ENCODE measurements around the gene GNRH2. TPM values are rescaled to one million over a fixed set of nuclear protein-coding genes. Genes with fewer than 3 reads are reported as not detected.
A peak's percentile ranks its signal among the peaks of the same experiment; 100 is the strongest.
"Not testable (repeated sequence)": the region's sequence is repeated elsewhere in the genome, so short reads cannot be mapped to it uniquely, and the experiment has no call there.

GNRH2 gene
- total RNA-seq, 1 donor from 2014 or later, result 2.7 TPM

GRCh38 chr20:3021327-3021726 lies 22.1 kb upstream of the GNRH2 start:
- TF ChIP-seq CTCF (IDR thresholded peaks at IDR 0.05; ENCODE audit: unreplicated experiment), result no peak
- Mint-ChIP-seq H3K4me1 (ENCODE audit: low read depth) (peaks cover 30% of the 10 kb centered on the region), H3K27ac (no peak overlapping the region), H3K36me3 (ENCODE audit: insufficient read depth) (peaks cover 42% of the 10 kb centered on the region), H3K9me3 (ENCODE audit: low read depth) (peaks cover 4% of the 10 kb centered on the region), H3K27me3 (no peaks in the 10 kb centered on the region), H3K4me3 (ENCODE audit: low read depth) (no peak overlapping the region)
- no peak for DNase-seq (ENCODE audit: low spot score, unreplicated experiment)

DNA sequence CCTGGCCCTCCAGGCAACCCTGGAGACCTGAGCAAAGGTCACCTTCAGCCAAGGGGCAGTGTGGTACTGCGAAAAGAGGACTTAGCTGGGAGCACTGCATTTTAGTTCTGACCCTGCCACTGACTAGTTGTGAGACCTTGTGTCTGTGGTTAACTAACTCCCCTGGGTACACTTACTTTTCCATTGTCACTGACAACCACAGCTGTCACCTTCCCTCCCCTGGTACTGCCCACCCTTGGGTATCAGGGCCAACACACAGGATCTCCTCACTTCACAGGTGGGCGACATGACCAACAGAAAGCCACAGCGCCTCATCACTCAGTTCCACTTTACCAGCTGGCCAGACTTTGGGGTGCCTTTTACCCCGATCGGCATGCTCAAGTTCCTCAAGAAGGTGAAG lies 21.6 kb upstream of the GNRH2 start:
- no peak overlapping the region for H3K4me3 Mint-ChIP-seq (ENCODE audit: low read depth)
- no peak for TF ChIP-seq CTCF (IDR thresholded peaks at IDR 0.05; ENCODE audit: unreplicated experiment)
- H3K4me1 Mint-ChIP-seq (ENCODE audit: low read depth), result peaks cover 30% of the 10 kb centered on the region
- peak overlapping the region; percentile 15 for H3K27ac Mint-ChIP-seq
- no peak for DNase-seq (ENCODE audit: low spot score, unreplicated experiment)
- peaks cover 4% of the 10 kb centered on the region for H3K9me3 Mint-ChIP-seq (ENCODE audit: low read depth)
- H3K27me3 Mint-ChIP-seq, result no peaks in the 10 kb centered on the region
- H3K36me3 Mint-ChIP-seq (ENCODE audit: insufficient read depth), result peaks cover 42% of the 10 kb centered on the region

DNA sequence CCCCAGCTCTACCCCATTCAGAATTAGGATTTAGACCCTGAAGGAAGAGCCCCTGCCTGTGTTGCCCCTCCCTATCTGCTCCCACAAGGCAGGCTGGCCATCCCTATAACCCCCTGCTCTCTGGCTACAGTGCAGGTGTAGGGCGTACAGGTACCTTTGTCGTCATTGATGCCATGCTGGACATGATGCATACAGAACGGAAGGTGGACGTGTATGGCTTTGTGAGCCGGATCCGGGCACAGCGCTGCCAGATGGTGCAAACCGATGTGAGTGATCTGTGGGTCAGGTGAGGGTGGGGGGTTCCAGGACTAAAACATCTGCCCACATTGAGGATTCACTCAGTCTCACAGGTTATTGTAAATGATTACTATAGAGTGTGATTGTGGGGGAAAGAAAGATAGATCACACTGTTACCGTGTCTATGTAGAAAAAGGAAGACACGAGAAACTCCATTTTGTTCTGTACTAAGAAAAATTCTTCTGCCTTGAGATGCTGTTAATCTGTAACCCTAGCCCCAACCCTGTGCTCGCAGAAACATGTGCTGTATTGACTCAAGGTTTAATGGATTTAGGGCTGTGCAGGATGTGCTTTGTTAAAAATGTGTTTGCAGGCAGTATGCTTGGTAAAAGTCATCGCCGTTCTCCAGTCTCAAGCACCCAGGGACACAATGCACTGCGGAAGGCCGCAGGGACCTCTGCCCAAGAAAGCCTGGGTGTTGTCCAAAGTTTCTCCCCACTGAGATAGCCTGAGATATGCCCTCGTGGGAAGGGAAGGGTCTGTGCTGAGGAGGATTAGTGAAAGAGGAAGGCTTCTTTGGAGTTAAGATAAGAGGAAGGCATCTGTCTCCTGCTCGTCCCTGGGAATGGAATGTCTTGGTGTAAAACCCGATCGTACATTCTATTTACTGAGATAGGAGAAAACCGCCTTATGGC lies 20.6 kb upstream of the GNRH2 start:
- H3K4me3 Mint-ChIP-seq (ENCODE audit: low read depth), result peak overlapping the region; percentile 54
- DNase-seq (ENCODE audit: low spot score, unreplicated experiment); H3K27me3 Mint-ChIP-seq; H3K9me3 Mint-ChIP-seq (ENCODE audit: low read depth): not testable (repeated sequence)
- peak overlapping the region; percentile 96 for H3K27ac Mint-ChIP-seq
- H3K4me1 Mint-ChIP-seq (ENCODE audit: low read depth), result peaks cover 30% of the 10 kb centered on the region
- H3K36me3 Mint-ChIP-seq (ENCODE audit: insufficient read depth), result peaks cover 37% of the 10 kb centered on the region

GRCh38 chr20:3027987-3028386 lies 15.4 kb upstream of the GNRH2 start:
- Mint-ChIP-seq H3K4me3 (ENCODE audit: low read depth) (no peak overlapping the region), H3K36me3 (ENCODE audit: insufficient read depth) (peaks cover 19% of the 10 kb centered on the region), H3K27ac (no peak overlapping the region), H3K27me3 (no peaks in the 10 kb centered on the region), H3K4me1 (ENCODE audit: low read depth) (peaks cover 15% of the 10 kb centered on the region), H3K9me3 (ENCODE audit: low read depth) (no peaks in the 10 kb centered on the region)
- no peak for TF ChIP-seq CTCF (IDR thresholded peaks at IDR 0.05; ENCODE audit: unreplicated experiment)
- DNase-seq (ENCODE audit: low spot score, unreplicated experiment), result no peak

DNA sequence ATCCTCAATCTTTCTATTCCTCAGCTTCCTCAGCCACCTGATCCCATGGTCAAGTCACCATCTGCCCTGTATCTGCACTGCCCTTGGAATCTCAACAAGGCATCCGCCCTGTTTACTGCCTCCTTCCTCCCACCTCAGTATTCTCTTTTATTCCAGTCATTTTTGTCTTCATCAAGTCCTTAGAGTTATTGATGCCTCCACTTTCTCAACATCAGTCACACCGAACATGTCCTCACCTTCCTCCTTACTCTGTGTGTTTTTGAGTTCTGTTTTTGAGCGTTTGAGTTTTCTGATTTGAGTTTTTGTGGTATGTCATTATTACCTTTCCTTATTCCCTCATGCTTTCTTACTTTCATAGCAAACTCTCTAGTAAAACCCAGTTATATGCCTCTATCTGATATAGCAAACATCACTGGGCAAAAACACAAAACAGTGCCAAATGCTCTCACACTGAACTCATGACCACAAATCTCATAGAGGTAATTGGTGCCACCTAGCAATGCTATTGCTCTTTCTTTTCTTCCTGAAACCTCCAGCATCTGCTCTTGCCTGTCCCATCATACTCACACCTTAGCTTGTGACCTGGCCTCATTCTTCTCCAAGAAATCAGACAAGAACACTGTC lies 11.8 kb upstream of the GNRH2 start:
- no peaks in the 10 kb centered on the region for H3K9me3 Mint-ChIP-seq (ENCODE audit: low read depth)
- DNase-seq (ENCODE audit: low spot score, unreplicated experiment), result no peak
- H3K36me3 Mint-ChIP-seq (ENCODE audit: insufficient read depth), result peaks cover 24% of the 10 kb centered on the region
- no peaks in the 10 kb centered on the region for H3K27me3 Mint-ChIP-seq
- H3K4me1 Mint-ChIP-seq (ENCODE audit: low read depth), result no peaks in the 10 kb centered on the region
- H3K27ac Mint-ChIP-seq, result no peak overlapping the region
- H3K4me3 Mint-ChIP-seq (ENCODE audit: low read depth), result no peak overlapping the region
- TF ChIP-seq CTCF (IDR thresholded peaks at IDR 0.05; ENCODE audit: unreplicated experiment), result no peak

All from progenitor cell of endocrine pancreas (in vitro differentiated cells).